HG03196 (cell line): ENCODE measurements around the gene FRMD1.

Source experiments
- ATAC-seq: cut with Tn5 transposase; IDR thresholded peaks from one replicate; pipeline ENCODE4 v1.9.1; 2021; ENCODE audit not compliant: unreplicated experiment

FRMD1 gene

DNA sequence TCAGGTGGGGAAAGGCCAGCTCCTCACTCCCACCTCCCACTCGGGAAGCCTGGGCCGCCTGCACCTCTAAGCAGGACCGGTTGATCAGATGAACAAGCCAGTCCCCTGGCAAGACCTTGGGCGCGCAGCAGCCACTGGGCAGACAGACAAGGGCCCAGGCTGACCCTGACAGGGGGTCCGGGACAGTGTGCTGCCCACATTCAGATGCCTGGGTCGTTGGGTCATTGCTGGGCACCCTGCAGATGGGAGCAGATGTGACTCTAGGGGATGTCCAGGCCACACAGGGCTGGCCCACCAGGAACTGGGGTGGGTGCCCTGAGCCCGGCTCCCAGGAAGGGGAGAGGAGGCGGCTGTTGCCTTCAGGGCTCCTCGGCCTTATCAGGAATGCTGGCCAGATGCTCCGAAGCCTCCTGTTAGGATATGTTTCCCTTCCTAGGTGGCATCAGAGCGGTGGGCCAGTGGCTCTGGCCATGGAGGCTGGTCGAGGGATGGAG, 17.3 kb upstream of the FRMD1 start:
- ATAC-seq: no peak

DNA sequence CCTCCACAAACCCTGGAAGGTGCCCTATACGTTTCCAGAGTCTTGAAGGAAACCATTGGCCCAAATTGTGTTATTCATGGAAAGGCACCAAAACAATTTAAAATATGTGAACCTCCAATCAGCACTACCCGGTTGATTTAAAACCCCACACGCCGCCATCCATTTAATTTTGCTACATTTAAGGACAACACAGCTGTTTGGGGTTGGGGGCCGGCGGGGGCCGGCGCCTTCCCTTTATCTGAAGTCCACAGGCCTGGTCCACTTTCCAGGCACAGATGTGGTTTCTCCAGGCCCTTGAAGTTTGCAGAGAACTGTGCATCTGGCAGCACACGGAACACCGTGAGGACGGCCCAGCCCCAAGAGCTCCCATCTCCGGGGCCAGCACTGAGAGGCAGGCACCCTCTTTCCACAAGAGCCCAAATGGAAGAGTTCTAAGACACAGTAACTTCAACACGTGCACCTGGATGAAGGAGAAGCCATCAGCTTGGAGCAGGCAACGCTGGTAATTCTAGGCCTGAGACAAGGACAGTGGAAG, 16.8 kb upstream of the FRMD1 start:
- no peak for ATAC-seq

DNA sequence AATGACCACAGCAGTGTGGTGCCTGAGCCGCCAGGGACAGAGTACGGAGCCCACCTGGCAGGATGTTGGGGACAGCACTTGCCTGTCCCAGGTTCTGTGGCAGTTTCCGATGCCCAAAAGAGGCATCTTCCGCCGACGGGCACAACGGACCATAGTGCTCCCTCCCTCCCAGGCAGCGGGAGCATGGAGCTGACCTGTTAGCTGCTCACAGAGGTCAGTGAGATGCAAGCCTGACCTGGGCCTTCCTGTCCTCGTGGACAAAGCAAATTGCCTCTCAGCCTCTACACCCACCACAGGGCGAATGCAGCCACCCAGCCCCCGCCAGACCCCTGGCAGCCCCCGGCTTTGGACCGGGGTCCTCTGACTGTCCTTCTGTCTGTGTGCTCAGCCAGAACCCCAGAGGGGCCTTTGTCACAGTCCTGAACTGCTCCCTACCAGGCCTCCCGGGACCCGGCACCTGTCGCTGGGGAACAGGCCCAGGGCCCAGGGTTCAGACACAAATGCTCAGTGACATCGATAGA, 16.2 kb upstream of the FRMD1 start:
- ATAC-seq: no peak

DNA sequence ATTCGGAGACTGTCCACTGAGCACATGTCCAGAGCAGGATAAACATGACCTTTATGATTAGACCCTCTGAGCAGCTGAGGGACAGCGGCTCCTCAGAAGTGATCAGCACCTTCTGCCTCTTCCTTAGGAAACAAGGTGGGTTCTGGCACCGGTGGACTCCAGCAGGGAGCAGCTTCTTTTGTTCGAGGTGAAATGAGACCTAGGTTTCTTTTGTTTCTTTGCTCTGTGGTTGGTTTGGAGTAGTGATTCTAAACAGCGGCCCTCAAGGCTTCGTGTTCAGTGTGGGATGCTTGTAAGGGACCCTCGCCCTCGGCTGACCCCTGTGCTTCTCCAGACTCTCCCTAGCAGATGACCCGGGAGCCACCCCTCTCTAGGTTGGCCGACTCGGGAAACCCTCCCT, 14.6 kb upstream of the FRMD1 start:
- ATAC-seq: no peak

DNA sequence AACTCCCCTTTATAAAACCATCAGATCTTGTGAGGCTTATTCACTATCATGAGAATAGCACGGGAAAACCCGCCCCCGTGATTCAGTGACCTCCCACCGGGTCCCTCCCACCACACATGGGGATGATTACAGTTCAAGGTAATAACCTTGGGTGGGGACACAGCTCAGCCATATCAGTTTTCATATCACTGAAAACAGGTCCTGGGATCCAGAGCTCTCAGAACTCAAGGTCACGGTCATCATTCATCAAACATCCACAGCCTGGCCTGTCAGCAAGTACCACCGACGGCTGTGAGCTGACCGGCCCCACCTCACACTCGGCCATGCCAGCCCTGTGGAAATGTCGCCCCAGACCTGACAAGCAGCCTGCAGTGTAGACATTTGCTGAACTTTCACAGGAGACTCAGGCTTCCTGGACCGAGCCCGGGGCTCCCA, 14.1 kb upstream of the FRMD1 start:
- no peak for ATAC-seq

DNA sequence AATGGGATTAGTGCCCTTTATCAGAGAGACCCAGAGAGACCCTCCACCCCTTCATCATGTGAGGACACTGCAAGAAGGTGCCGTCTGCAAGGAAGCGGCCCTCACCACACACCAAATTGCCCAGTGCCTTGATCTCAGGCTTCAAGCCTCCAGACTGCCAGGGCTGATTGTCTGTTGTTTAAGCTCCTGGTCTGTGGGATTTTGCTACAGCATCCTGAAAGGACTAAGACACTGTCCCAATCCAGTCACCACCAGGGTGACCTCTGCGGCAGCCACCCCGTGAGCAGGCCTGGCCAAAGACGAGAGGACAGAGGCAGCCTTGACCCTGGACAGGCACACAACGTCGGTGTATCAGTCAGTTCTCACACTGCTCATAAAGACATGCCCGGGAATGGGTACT, 13.5 kb upstream of the FRMD1 start:
- no peak for ATAC-seq

DNA sequence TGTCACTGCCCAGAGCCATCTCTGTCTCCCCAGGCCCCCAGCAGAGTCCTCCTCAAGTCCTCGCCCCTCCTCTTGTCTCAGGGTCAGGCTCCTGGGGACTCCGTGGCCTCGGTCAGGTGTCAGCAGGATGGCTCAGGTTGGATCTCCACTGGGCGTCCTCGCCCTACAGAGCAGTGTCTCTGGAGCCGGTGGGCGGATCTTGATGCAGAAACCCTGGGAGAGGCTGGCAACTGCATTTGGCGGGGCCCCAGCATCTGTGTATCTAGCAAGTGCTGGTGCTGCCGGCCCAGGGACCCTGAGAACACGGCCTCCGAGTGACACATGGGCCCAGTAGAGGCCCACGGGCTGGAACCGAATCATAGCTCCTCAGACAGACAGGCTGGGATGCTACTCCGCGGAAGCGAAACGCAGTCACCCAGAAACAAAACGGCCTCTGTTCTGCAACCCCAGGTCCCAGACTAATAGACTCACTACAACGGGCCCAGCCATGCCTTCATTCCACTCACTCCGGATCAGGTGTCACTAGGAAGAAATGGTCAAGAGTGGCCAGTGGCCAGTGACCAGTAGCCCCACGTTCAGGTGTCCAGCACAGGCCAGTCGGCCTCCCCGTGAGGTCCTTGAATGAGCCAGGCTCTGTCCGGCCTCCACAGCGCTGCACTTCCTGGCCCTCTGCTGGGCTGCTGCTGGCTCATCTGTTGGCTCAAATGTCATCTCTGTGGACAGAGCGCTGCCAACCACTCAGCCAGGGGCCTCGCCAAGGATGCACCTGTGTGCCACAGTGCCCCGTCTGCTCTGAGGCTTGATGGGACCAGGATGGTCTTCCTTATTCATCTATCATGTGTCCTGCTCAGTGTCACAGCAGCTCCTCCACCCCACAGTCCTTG, 12.6 kb upstream of the FRMD1 start:
- no peak for ATAC-seq

DNA sequence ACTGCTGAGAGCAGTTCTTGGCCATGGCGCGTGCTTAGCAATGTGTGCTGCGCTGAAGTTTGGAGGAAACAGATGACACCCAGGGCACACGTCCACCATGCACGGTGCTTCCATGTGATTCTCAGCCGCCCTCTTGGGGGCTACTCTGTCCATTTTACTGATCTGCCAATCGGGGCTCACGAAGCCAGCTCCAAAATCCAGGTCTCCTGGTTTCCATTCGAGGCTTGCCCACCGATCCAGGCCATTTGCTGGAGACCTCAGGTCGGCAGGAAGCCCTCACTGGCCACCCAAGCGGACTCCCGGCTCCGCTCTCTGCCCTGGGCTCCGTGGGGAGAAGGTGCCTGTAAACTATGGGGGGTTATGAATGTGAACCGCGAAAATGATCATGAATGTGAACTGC, 11.7 kb upstream of the FRMD1 start:
- ATAC-seq: no peak

DNA sequence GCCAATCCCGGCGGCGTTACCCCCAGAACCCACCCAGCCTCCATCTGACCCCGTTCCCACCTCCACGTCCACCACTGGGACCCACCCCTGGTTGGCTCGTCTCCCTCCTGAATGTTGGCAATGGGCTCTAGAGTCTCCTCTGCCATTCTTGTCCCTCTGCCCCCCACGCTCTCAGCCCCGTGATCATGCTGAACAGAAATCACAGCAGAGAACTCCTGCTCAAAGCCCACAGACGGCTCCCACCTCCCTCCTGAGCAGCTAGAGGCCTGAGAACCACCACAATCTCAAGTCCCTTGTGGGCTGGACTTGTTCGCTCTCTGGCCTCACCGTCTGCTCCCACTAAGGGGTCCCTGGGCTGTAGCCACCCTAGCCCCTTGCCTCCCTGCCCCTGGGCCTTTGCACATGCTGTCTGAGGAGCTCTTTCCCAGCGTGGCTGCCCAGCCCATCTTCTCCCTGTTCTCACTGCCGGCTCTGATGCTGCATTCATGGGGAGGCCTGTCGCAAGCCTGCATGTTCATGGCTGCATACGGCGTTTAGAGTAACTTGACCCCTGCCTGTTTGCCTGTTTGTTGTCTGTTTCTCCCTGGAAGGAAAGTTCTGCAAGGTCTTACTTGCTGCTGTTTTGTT, 11.2 kb upstream of the FRMD1 start:
- no peak for ATAC-seq

DNA sequence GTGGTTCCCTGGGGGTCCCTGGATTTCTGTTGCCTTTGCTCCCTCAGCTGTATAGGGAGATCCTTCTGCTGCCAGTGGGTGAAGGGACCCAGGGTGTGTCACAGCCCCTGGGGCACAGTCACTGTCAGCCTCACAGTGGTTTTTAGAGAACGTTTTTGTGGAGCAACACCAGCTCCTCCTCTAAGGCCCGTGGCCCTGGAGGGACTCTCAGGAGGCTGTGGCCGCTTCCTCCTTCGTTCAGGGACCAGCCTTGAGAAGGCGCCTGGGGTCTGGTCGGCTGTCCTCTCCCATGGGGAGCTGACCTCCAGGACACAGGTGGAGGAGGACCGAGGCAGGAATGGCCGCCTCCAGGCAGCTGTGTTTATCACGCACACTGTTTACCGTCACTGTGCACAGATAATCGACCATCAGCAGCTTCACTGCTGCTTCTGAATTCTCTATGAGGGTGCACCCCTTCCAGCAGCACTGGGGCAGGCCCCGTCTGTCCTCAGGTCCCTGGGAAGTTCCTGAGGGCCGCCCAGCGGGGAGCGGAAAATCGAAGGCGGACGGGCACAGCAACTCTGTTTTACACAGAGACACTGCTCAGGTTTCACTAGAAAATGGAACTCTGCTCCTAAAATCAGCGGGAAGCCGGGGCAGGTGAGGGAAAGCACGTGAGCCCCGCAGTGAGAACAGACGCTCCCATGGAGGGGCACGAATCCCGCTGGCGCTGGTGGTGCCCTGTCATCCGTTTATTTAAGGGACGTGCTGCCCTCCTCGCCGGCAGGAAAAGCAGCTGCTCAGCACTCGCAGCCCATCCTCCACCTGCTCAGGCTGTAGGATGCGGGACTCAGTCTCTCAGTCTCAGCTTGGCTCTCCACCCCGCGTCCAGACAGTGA, 10.4 kb upstream of the FRMD1 start:
- ATAC-seq: no peak

DNA sequence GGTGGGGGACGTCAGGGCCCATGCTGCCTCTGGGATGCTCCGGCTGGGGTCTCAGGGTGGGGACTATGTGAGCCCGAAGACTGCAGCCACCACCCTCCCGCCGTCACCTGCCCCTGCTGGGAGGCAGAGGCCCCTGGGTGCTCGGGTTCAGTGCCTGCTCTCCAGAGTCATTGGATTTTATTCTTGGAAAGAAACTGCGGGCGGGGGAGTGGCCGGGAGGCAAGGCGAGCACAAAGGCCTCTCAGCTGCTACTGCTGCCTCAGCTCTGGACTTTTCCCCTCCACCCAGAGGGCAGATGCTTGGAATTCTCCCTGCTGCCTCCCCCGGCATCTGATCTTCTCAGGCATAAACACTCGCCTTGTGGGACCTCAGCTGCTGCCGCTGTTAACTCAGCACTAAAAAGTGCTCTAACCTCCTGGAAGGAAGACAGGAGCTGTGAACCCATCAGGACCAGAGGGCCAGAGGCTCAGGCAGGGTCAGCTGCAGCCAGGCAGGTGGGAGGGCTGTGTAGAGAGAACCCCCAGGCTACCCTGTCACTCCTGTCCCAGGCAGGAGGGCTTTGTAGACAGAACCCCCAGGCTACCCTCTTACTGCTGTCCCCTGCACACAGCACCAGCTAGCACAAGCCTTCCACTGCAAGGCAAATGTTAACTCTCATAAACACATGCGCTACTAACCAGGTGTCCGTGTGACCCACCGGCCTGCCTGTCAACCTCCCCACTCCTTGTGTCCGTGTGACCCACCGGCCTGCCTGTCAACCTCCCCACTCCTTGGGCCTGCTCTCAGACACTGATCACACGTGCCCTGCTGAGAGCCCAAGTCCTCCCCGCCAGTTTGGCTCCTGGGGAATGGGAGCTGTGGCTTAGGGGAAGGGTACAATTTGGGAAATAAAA, 9.4 kb upstream of the FRMD1 start:
- ATAC-seq: no peak

DNA sequence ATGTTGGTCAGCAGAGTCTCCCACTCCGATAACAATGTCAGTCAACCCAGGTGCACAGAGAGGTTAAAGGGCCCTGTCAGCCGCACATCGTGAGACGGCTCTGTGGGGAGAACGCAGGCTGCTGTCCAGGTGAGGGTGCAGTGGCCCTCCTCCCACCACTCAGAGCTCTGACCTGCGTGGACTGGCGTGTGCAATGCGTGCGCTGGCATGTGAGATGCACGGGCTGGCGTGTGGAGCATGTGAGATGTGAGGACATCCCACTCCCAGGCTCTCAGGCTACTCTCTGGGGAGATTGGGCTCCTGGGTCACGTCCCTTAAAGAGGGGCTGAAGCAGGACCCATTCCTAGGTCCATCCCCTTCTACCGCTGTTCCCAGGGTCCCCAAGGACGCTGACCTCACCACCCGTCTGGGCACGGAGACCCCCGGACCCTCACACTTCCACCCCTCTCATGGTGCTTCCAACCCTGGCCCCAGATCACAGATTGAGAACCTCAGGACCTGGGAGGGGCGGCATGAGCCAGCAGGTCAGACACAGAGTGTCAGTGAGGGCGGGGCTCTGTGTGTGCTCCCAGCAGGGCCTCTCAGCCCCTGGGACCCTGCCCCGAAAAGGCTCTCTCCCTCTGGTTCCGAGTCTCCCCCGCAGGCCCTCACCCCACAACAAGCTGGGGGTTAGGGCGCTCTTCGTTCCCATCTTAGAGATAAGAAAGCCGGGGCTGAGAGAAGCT, 8.6 kb upstream of the FRMD1 start:
- ATAC-seq: no peak

DNA sequence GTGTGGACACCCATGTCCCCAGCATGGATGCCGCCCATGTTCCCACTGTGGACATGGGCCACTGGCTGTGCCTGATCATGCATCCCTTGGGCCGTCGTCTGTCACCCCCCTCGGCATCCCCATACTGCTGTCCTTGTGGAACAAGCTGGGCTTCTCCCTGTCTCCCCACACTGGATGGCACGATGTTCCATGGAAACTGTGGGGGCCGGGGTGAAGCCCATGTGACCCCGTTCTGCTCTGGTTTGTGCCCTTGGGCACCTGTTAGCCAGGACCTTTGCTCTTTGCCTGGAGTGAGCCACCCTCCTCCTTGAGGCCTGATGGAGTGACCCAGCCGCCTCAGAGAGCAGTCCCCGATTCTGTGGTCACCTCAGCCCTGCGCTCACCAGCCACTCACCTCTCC, 7.6 kb upstream of the FRMD1 start:
- ATAC-seq: no peak

DNA sequence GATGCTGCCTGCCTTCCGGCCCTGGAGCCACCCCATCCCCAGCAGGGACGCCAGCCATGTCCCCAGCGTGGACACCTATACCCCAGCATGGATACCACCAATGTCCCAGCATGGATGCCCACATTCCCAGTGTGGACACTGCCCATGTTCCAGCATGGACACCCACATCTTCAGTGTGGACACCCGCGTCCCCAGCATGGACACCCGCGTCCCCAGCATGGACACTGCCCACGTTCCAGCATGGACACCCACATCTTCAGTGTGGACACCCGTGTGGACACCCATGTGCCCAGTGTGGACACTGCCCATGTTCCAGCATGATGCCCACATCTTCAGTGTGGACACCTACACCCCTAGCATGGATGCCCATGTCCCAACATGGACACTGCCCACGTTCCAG, 7.1 kb upstream of the FRMD1 start:
- no peak for ATAC-seq

DNA sequence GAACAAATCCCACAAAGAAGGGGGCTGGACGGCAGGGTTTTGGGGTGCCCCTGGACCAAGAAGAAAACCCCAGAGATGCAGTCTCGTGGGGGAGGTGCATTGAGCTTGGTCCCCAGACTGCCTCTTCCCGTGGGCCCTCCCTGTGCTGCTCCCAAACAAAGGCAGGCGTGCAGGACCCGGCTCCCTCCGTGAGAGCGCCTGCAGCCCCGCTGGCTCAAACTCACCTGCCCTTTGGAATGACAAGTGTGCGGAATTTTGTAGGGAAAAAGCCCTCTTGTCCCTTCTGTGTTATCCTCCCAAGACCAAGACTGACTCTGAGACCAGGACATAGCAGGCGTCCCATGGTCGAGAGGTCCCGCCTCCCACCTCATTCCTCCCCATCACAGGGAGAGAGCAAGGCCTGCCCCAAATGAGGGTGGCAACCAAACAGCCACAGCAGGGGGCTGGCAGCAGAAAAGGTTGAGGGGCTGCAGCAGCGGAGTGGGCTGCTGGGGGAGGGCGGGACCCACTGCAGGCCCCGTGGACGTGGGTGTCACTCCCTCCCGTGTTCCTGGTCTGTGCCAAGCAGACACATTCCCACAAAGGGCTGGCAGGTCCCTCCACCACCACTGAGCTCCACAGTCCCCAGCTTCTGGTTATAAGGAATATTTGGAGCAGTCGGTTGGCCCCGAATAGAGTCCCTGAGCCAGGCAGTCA, 5.6 kb upstream of the FRMD1 start:
- ATAC-seq: no peak

DNA sequence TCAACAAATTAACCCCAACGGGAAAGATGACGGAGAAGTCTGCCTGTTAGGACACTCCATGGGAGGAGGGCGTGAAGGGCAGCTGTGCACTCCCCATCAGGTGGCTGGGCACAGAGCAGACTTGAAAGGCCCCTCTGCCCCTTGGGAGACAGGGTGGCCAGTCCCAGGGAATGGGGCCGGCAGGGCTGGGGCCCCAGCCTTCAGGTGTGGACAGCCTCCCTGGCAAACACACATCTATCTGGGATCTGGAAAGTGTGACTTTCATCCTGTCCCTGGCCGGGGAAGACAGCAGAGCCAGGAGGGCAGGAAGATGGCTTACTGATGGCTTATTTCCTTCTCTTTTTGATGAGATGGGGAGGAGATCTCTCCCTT, 4.5 kb upstream of the FRMD1 start:
- no peak for ATAC-seq

DNA sequence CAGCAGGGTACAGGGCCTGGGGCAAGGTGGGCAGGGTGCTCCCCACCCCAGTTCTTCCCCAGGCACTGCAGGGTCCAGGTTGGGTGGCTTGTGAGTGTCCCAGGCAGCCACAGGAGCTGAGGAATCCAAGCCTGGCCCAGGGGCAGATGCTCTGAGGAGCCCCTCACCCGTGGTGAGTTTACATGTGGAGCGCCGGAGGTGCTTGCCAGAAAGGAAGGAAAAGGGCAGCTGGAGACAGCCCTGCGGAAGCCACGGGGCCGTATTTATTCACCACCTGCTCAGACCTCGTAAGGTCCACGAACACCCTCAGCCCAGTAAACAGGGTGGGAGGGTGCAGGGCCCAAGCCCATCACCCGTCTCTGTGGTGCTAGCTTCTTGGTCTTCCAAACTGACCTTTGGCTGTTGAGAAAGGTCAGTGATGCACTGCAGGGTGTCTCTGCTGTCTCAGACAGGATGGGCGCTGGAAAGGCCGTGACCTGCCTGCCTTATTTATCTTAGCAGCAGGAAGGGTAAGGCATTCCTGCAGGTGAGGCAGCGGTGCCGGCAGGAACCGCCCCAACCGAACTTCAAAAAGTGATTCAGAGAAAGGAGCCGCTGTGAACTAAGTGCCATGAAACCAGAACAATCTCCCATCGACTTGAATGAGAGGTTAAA, 4.0 kb upstream of the FRMD1 start:
- ATAC-seq: no peak

DNA sequence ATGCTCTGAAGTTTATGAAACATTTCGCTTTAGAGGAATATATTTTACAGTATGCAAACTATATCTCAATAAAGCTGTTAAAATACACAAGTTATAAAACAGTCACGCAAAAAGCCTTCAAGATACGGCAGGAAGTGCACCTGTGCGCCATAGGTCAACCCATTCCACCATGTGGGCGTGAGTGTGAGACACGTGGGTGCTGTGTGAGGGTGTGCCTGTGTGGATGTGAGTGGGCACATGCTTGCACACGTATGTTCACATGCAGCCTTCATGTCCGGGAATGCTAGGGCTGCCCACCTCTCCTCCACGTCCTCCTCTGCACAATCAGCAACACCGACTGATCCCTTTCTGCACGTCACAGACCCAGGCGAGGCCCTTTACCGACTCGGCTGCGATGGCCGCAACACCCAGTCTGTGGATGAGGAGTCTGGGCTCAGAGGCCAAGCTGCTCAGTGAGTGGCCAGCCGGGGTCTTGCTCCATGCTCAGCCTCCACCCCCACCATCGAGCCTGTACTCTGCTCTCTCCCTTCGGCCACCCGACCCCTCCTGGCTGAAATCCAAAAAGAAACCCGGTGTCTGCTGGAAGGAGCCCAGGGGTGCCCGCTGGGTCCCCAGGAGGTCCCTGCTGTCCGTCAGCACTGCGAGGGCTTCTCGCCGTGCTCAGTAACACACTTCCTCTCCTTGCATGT, 3.0 kb upstream of the FRMD1 start:
- no peak for ATAC-seq
